ENCODE data around the gene JDP2.

Gene JDP2

GRCh38 chr14:75438486-75439080 is 10.8 kb downstream of the JDP2 start:
- no peak for DNase-seq

GRCh38 chr14:75439989-75440388 is 12.2 kb downstream of the JDP2 start:
- DNase-seq: no peak

GRCh38 chr14:75440733-75441477 is 13.1 kb downstream of the JDP2 start:
- no peak for DNase-seq

- no peak for DNase-seq
Observed at GRCh38 chr14:75441728-75442127, 13.9 kb downstream of the JDP2 start.

GRCh38 chr14:75442166-75442565 is 14.3 kb downstream of the JDP2 start:
- no peak for DNase-seq

- DNase-seq: no peak
Observed at GRCh38 chr14:75442642-75443041, 14.8 kb downstream of the JDP2 start.

- DNase-seq: no peak
Observed at GRCh38 chr14:75443203-75443969, 15.6 kb downstream of the JDP2 start.

GRCh38 chr14:75445236-75445635 is 17.4 kb downstream of the JDP2 start:
- DNase-seq: no peak

- no peak for DNase-seq
Observed at GRCh38 chr14:75445963-75446362, 18.1 kb downstream of the JDP2 start.

GRCh38 chr14:75446447-75446846 is 18.6 kb downstream of the JDP2 start:
- no peak for DNase-seq

GRCh38 chr14:75448209-75448608 is 20.4 kb downstream of the JDP2 start:
- DNase-seq: no peak

GRCh38 chr14:75449036-75449435 is 21.2 kb downstream of the JDP2 start:
- DNase-seq: no peak

GRCh38 chr14:75449696-75450095 is 21.9 kb downstream of the JDP2 start:
- no peak for DNase-seq

- DNase-seq: no peak
Observed at GRCh38 chr14:75450381-75451276, 22.8 kb downstream of the JDP2 start.

GRCh38 chr14:75452324-75452723 is 24.5 kb downstream of the JDP2 start:
- DNase-seq: no peak

GRCh38 chr14:75452900-75453816 is 25.3 kb downstream of the JDP2 start:
- DNase-seq: no peak

- no peak for DNase-seq
Observed at GRCh38 chr14:75453817-75454434, 26.1 kb downstream of the JDP2 start.

- no peak for DNase-seq
Observed at GRCh38 chr14:75454963-75455546, 27.2 kb downstream of the JDP2 start.

- no peak for DNase-seq
Observed at GRCh38 chr14:75456069-75456996, 28.5 kb downstream of the JDP2 start.

GRCh38 chr14:75456997-75457335 is 29.1 kb downstream of the JDP2 start:
- DNase-seq: no peak

Measured in NCI-H82 (cell line).